Retinal pigment epithelial cell (primary cell): ENCODE measurements around the gene TBC1D9B.

Experiments used
- DNase-seq: peaks from one replicate; pipeline ENCODE4 v3.0.0-alpha.2; 2010; ENCODE audit warnings: low read depth
- H3K4me3 ChIP-seq: 2 replicates; pipeline ENCODE4 v1.5.1; 2011; ENCODE audit warnings: mild to moderate bottlenecking, low read length, control low read depth, moderate library complexity
- TF ChIP-seq, protein P1 (sequence below): conservative IDR thresholded peaks from 2 replicates; pipeline ENCODE4 v1.5.1; 2011; ENCODE audit warnings: low read depth, low read length, control low read depth, inconsistent platforms

TBC1D9B gene

GRCh38 chr5:179863449-179864085, 44.1 kb downstream of the TBC1D9B start:
- DNase-seq: no peak
- TF ChIP-seq, protein P1, sequence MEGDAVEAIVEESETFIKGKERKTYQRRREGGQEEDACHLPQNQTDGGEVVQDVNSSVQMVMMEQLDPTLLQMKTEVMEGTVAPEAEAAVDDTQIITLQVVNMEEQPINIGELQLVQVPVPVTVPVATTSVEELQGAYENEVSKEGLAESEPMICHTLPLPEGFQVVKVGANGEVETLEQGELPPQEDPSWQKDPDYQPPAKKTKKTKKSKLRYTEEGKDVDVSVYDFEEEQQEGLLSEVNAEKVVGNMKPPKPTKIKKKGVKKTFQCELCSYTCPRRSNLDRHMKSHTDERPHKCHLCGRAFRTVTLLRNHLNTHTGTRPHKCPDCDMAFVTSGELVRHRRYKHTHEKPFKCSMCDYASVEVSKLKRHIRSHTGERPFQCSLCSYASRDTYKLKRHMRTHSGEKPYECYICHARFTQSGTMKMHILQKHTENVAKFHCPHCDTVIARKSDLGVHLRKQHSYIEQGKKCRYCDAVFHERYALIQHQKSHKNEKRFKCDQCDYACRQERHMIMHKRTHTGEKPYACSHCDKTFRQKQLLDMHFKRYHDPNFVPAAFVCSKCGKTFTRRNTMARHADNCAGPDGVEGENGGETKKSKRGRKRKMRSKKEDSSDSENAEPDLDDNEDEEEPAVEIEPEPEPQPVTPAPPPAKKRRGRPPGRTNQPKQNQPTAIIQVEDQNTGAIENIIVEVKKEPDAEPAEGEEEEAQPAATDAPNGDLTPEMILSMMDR: no peak
- H3K4me3 ChIP-seq: no peak overlapping the region

- TF ChIP-seq, protein P1: no peak
- H3K4me3 ChIP-seq: no peak overlapping the region
- no peak for DNase-seq
Measured at GRCh38 chr5:179862891-179863290, 44.8 kb downstream of the TBC1D9B start.

- no peak for DNase-seq
- H3K4me3 ChIP-seq: no peak overlapping the region
- TF ChIP-seq, protein P1: no peak
Measured at GRCh38 chr5:179862296-179862695, 45.4 kb downstream of the TBC1D9B start.

DNA sequence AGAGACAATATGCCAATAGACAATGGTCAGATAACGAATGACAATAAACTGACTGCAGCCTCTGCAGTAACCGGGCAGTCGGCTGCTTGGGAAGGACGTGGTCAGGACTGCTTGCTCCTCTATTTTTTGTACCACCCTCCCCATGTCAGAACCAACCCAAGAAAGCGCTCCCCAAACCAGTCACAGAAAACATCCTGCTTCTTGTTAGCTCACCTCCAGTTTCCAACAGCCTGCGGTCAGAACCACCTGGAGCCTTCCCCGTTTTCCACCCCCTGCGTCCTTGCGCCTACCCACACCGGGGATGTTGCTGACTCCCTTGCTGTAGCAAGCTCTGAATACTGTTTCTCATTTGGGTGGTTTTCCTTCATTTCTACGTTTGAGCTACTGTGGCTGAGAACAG, 47.4 kb downstream of the TBC1D9B start:
- DNase-seq: no peak
- TF ChIP-seq, protein P1: no peak
- no peak overlapping the region for H3K4me3 ChIP-seq

- DNase-seq: peak; percentile 73
- peak within 1 kb of the TSS; percentile 93 for H3K4me3 ChIP-seq
- TF ChIP-seq, protein P1: no peak
Measured at GRCh38 chr5:179858586-179859427, 48.9 kb downstream of the TBC1D9B start, which contains the start of gene MRNIP. Gene MRNIP (minus strand): TSS chr5:179858817. CDS start chr5:179858796, 21 bp downstream.

DNA sequence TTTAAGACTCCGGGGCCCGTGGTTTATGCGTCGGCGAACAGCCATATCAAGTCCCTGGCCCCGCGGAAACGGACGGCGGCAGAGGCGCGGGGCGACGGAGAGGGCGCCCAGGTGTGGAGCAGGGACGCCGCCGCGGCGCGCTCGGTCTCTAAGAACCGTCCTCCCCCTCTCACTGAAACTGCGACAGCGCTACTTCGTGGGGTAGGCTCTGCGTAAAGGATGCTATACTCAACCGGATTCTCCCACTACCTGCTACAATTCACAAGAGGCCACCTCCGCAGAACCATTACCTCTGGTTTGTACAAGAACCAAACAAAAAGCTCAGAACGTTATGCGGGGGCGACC, 49.5 kb downstream of the TBC1D9B start:
- no peak for DNase-seq
- TF ChIP-seq, protein P1: no peak
- peak overlapping the region; percentile 93 for H3K4me3 ChIP-seq
